ENCODE data around the gene COMMD7.
"Not testable (repeated sequence)": the region's sequence is repeated elsewhere in the genome, so short reads cannot be mapped to it uniquely, and the experiment has no call there.

Gene COMMD7

DNA sequence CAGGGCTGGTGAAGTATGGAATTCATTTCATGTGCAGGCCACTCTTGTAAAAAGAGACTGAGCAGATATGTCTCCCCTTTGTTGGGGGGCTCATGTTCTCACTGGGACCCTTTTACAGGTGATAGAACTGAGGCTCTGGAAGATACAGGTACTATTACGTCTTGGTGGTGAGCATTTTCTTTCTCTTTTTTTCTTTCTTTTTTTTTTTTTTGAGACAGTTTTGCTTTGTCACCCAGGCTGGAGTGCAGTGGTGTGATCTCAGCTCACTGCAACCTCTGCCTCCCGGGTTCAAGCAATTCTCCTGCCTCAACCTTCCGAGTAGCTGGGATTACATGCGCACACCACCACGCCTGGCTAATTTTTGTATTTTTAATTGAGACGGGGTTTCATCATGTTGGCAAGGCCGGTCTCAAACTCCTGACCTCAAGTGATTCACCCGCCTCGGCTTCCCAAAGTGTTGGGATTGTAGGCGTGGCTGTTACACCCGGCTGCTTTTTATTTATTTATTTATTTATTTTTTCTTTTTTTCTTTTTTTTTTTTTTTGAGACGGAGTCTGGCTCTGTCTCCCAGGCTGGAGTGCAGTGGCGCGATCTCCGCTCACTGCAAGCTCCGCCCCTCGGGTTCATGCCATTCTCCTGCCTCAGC lies 22.1 kb upstream of the COMMD7 start:
- not testable (repeated sequence) for DNase-seq

DNA sequence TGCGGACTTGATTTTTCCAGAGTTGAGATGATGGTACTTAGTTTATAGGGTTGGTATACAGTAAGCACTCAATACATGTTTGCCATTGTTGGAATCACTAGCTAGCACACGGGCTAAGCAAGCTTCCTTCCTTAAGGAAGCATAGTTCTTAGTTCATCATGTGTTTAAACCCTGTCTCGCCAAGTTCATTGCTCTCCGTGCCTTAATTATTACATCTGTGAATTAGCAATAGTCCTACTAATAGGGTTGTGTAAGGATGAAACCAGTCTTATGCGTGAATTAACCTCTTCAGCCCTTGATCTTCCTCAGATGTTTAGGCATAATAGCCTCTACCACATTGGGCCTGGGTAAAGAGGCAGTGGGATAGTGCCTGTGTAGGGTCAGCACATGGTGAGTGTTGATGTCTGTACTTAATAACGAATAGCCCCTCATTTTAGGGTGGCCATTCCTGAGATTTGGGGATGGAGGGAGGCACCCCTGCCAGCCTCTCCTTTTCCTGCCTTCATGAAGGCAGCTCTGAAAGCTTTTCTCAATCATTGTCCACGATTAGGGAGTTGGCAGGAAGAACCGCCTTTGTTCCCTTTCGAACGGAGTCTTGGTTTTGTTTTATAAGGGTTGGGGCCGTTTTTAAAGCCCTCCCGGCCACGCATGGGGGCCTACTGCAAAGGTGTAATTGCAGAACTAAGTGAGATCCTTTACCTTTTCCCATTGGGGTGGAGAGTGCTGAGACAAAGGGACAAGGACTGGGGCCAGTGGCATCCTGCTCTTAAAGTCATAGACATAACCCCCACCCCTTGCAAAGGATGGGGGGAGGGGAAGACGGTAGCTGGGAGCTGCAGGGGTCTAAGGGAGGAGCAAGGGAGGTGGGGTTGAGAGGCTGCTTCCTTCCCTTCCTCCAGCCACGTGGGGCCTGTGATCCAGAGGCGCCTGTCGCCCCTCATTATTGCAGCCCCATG lies 21.0 kb upstream of the COMMD7 start:
- no peak for DNase-seq

DNA sequence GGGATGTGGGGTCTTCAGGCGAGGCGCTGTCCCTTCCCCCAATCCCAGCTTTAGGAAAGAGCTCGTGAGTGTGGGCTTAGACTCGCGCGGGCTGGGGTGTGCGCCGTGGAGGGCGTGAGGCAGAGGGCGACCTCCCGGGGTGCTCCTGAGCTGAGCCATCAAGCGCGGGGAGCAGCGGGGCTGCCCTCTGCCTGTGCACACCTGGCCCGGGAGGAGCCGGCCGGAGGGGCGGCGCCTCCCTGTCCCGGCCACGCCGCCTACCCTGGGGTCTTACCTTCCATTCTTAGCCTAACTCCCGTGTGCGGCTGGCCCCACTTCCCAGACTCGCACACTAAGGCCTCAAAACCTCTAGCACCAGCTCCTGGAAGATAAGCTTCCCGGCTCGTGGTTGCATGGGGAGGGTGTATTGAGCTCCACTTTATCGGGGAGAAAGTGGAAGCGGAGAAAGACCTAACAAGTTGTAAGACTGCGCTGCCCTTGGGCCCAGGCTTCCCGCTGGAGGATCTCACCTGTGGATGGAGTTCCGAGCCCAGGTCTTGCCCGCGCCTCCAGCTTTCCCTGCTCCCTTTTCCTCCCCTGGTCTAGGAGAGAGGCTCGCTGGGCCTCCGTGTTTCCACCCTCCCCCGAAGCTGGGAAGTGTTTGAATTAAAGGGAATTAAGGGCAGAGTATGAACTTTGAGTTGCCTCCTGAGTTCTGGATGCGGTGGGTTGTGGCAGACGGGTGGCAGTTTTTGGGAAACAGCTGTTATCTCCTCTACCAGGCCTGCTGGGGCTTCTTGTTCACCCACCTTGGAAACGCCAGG lies 20.1 kb upstream of the COMMD7 start:
- DNase-seq = no peak

DNA sequence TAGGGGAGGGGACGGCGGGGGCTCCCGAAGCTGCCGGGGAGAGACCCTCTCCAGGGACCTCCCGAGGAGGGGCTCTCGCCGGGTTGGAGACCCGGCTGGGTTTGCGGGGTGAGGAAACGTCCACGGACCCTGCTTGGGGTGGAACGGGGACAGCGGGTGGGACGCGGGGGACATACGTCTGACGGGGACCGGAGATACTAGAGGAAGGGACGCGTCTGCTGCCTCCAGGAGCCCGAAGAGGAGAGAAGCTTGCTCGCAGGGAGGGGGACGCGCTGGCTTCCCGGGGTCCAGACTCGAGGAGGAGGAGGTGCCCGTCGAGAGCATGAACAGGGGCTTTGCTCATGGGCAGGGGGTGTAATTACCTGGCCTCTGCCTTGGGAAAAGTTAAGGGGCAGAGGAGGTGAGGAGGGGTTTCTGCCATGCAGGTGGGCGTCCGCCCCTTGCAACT lies 19.5 kb upstream of the COMMD7 start:
- peak; percentile 27 for DNase-seq

DNA sequence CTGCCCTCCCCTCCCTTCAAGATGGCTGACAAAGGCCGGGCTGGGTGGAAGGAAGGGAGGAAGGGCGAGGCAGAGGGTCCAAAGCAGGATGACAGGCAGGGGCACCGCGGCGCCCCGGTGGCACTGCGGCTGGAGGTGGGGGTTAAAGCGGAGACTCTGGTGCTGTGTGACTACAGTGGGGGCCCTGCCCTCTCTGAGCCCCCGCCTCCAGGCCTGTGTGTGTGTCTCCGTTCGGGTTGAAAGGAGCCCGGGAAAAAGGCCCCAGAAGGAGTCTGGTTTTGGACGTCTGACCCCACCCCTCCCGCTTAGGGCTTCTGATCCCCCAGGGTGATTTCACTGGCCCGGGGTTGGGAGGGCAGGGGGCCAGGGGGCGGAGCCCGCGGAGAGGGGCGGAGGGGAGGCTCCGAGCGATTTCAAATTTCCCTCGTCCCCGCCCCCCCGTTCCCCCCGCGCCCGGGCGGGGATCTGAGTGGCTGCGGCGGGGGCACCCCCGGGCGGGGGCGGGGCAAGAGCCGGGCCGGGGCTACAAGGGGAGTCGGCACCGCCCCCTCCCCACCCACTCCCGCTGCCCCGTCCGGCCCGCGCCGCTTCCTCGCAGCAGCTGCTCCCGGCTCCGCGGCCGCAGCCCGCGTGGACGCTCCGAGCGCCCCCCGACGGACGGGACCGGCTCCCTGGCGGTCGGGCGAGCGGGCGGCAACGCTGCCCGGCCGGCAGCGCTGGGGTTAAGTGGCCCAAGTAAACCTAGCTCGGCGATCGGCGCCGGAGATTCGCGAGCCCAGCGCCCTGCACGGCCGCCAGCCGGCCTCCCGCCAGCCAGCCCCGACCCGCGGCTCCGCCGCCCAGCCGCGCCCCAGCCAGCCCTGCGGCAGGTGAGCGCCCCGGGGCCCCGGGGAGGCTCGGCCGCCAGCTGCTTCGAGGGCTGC lies 18.8 kb upstream of the COMMD7 start, which contains the start of gene DNMT3B:
DNMT3B (plus strand) TSS at position 555 of the 923 bp plus-strand sequence. CDS start 17,939 bp downstream, outside the sequence.
- DNase-seq = peak; percentile 54 to 64

DNA sequence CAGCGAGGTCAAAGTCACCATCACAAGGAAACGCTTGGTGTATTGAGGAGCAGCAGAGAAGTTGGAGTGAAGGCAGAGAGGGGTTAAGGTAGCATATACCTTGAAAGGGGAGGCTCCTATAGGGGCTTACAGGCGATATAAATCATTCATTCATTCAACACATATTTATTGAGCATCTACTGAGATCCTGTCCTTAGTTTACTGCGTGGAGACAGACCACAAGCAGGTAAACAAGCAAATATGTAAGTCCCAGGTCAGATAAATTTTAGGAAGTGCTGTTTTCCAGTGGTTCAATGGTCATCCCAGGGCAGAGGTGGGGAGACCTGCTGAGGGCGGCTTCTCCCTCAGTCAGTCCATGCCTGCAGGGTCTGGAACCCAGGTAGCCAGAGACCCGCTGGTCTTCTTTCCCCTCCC lies 18.2 kb upstream of the COMMD7 start:
- no peak for DNase-seq

DNA sequence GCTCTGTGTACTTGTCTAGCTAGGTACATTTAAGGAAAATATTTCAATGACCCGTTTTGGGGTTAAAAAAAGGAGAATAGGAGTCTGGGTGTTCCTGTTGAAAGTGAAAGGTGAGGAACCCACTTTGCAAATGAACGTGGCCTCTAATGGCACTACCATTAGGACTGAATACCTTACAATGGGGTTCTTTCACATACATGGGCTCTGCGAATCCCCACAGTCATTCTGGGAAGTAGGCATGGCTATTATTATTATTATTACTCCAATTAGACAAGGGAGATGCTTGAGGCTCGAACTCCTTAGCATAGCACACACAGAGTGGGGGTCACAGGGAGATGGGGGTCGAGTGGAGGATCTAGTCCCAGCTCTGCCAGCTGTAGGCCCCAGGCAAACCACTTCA lies 12.9 kb upstream of the COMMD7 start:
- no peak for DNase-seq

DNA sequence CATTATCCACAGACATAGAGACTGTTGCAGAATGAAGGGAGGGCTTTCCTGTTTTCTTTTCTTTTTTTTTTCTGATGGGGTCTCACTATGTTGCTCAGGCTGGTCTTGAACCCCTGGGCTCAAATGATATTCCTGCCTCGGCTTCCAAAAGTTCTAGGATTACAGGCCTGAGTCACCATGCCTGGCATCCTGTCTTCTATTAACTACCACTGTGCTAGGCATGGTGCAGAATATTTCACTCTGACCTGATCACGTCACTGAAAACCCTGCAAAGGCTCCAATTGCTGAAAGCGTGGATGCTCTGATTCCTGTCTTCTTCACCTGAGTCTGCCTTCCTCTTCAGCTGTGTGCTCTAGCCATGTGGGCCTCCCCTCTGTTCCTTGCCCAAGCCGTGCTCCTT lies 10.5 kb upstream of the COMMD7 start:
- no peak for DNase-seq

DNA sequence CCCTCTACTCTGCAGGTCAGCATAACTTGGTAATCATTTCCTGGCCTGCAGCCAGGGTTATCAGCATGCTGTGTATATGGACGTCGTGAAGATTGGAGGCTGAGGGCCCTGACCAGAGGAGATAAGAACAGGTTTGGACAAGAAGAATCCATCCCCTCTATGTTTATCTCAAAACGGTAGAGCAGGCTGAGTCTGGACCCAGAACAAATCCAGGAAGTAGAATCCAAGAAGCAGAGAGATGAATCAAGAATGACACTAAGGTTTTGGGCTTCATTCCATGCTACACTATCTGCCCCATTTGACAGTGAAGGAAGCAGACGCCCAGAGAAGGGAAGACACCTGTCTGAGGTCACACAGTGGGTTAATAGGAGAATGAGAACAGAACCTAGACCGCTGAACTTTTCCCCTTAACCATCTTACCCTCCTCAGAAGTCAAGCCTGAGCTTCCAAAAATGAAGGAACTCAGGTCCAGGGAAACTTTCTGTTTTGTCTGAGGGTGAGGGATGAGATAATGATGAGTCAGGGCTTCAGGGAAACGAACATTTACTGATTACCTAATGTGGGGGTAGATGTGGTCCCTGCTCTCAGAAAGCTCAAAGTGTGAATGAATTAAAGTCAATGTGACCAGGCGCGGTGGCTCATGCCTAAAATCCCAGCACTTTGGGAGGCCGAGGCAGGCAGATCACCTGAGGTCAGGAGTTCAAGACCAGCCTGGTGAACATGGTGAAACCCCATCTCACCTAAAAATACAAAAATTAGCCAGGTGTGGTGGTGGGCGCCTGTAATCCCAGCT lies 9.4 kb upstream of the COMMD7 start:
- no peak for DNase-seq

DNA sequence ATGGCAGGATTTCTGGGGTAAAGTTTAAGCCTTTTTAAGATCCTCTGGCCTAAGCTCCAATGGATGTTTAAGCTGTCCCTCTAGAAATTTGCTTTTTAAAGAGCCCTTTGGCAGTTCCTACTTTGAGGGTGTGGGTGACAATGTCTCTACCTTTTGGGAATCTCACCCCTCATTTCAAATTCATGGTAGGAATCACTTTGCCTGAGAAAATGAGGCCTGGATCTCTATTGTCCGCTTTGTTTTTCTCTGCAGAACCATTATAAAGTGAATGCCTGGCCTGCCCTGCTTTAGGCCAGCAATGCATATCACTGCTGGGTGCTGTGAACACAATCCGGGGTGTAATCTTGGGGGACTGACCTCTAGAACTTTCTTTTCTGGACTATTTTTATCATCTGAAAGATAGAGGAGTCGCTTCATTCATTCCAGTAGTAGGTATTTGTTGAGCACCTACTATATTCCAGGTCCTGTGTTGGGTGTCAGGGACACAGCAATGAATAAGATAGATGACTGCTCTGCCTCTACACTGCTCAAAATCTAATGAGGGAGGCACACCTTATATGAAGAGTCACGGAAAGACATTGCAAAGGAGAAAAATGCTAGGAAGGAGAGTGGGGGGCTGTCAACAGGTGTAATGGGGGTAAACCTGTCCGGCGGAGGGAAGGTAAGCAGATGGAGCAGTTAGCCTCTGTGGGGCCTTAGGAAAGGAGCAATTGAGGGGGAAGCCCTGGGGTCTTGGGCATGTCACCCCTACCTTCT lies 8.6 kb upstream of the COMMD7 start:
- DNase-seq = no peak

DNA sequence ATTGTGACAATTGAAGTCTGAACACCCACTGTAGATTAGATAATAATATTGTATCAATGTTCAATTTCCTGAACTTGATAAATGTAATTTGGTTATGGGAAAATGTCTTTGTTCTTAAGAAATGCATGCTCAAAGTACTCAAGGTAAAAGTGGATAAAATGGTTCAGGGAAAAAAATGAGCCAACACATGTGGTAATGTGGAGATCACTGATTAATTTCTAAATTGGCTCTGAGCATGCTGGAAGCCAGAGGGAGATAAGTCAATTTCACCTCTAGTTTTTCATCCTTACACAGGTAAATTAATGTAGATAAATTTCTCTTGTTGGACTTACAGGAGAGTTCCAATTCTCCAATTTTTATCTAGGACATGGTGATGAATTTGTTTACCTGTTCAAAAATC lies 8.0 kb upstream of the COMMD7 start:
- no peak for DNase-seq

DNA sequence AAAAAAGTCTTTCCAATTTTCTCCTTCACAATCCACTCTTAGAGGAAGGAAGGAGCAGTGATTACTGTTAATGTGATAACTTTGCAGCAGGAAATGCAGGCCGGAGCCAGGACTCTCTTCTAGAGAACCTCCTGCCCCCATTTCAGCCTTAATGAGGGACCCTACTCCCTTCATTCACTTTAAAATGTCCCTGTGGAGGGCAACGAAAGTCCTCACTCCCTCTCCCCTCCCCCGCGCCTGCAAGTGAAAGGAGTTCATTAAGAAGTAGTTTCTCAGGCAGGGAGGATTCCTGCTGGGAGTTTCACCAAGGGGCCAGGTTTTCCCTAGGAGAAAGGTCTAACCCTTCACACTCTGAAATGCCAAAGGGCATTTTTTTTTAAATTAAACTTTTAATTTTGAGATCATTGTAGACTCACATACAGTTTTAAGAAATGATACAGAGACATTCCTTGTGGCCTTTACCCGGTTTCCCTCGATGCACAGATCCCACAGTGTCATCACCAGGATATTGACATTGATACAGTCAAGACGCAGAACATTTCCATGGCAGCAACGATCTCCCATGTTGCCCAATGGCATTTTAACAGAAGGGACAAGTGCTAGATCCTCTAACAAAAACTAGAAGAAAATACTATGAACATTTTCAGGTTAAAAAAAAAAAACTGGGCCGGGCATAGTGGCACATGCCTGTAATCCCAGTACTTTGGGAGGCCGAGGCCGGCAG lies 6.8 kb upstream of the COMMD7 start:
- no peak for DNase-seq

DNA sequence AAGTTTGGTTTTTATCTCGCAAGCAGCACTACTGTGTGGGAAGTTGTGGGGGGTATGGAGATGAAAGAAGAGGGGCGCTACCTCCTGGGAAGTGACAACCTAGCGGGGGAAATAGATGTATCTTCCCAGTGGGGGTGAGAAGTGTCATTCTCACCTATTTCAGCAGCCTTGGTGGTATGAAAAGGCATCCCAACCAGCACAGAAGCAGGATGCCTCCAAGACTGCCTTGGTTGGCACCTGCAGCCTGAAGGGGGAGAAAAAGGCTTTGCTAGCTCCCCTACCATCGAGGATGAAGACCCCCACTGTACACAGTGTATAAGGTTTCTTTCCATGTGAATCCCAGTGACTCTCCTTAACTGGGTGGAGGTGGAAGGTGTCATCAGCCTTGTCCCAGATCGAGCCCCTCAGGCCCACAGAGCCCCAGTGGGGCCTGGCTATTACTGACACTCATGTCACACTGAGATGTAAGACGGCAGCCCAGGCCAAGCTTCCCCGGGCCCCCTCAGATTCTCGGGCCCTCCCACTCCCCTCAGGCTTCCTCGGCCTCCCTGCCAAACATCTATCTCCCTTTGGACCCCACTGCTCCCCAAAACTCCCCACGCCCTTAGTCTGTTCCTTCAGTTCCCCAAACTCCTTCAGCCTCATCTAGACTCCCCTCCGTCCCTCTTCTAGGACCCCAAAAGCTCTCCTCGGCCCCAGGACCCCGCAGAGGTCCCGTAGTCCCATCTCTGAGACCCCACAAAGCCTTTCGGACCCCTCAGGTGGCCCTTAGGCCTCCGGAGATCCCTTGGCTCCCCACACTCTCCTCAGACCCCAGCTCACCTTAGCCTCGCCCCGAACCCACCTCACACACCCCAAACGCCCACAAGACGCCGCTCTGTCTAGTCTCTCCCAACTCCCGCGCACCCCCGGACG lies 688 bp downstream of the COMMD7 start:
- DNase-seq = no peak

DNA sequence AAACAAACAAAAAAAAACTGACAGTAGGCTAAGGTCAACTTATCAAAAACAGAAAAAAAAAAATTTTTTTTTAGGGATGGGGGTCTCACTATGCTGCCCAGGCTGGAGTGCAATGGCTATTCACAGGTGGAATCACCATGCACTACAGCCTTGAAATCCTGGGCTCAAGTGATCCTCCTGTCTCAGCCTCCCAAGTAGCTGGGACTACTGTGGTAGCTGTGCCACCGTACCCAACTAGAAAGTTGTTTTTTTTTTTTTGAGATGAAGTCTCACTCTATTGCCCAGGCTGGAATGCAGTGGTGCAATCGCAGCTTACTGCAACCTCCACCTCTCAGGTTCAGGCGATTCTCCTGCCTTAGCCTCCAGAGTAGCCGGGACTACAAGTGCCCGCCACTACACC lies 2.1 kb downstream of the COMMD7 start:
- no peak for DNase-seq

DNA sequence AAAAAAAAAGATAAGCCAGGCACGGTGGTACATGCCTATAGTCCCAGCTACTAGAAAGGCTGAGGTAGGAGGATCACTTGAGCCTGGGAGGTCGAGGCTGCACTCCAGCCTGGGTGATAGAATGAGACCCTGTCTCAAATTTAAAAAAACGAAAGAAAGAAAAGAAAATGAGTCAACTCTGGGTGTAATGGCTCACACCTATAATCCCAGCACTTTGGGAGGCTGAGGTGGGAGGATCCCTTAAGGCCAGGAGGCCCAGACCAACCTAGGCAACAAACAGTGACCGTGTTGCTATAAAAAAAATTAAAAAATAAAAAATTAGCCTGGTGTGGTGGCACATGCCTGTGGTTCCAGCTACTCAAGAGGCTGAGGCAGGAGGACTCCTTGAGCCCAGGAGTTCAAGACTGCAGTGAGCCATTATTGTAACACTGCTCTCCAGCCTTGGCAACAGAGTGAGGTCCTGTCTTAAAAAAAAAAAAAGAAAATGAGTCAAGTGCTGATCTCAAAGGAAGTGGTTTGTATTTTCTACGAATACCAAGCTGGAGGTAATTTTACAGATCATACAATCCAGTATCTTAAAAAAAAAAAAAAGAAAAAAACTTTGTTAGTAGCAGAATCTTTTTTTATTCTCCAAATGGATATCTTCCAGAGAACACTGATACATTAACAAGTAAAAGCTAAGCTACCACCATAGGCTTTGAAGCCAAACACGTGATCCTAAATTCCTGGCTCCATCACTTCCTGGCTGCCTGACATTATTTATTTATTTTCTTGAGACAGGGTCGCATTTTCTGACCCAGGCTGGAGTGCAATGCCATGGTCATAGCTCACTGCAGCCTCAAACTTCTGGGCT lies 5.7 kb downstream of the COMMD7 start:
- no peak for DNase-seq

DNA sequence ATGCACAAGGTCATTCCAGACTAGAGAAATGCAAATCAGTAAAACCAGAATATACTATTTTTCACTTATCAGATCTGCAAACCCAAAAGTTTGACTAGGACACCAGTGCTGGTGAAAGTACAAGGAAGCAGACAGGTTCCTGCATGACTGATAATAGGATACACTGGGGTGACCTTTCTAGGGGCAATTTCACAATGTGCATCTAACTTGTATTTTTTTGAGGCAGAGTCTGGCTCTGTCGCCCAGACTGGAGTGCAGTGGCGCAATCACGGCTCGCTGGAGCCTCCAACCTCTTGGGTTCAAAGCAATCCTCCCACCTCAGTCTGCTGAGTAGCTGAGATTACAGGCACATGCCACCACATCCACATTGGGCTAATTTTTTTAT lies 11.4 kb downstream of the COMMD7 start:
- DNase-seq = no peak

DNA sequence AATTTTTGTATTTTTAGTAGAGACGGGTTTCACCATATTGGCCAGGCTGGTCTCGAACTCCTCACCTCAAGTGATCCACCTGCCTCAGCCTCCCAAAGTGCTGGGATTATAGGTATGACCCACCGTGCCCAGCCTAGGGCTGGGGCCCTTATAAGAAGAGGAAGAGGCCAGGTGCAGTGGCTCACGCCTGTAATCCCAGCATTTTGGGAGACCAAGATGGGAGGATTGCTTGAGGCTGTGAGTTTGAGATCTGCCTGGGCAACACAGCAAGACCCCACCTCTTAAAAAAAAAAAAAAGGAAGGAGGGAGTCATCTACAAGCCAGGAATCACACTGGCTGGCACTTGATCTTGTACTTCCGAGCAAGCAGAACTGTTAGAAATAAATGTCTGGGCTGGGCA lies 13.9 kb downstream of the COMMD7 start:
- not testable (repeated sequence) for DNase-seq

DNA sequence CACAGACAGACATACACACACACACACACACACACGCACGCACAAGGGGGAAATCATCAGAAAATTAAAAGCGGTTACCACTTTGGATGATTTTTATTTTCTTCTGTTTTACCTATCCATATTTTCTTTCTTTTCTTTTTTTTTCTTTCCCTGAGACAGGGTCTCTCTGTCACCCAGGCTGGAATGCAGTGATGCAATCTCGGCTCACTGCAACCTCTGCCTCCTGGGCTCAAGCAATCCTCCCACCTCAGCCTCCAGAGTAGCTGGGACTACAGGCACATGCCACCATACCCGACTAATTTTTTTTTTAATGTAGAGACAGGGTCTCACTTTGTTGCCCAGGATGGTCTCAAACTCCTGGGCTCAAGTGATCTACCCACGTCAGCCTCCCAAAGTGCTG lies 14.8 kb downstream of the COMMD7 start:
- DNase-seq = not testable (repeated sequence)

All from Kasumi-1 (cell line).